HG02840 (cell line): Measurements from ENCODE around the gene LPCAT1.
"Not testable (repeated sequence)": the region's sequence is repeated elsewhere in the genome, so short reads cannot be mapped to it uniquely, and the experiment has no call there.

Experiments used
- ATAC-seq: cut with Tn5 transposase; IDR thresholded peaks from one replicate; pipeline ENCODE4 v1.9.1; 2021; ENCODE audit warnings: mild to moderate bottlenecking, moderate library complexity, moderate number of reproducible peaks; ENCODE audit not compliant: unreplicated experiment, low FRiP score

LPCAT1 gene

GRCh38 chr5:1541702-1542400 lies 18.1 kb upstream of the LPCAT1 start:
- no peak for ATAC-seq

DNA sequence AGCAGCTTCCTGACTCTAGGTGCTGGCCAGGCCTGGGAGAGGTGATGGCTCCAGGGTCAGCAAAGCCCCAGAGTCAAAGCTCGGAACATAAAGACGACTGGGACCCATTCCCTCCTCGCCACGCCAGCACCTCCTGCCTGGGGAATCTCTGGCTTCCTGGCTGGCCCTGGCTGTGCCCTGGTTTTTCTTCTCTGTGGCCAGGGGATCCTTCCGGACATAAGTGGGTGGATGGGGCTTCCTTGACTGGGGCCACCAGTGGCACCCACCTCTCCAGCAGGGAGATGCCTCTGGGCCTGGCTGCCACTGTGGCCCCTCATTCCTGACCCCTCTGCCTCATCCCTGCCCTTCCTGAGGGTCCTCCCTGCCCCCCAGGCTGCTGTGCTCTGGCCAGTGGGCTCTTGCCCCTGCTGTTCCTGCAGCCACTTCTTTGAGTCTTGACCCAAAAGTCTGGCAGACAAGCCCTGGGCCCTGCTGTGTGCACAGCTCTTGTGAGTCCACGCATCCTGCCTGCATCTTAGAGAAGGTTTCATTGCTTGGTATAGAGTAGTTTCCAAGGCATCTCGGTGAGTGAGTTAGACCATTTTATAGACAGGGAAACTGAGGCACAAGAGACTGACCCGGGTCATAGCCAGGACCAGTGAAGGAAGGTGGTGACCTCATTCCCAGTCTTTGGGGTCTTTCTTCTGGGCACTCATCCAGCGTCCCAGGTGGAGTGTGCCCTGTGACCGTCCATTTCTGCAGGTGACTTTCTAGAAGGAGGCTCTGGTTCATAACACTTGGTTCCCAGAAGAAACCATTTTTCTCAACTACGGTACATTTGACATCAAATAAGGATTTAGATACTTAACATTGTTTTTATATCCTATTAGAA lies 17.3 kb upstream of the LPCAT1 start:
- ATAC-seq, result no peak

- no peak for ATAC-seq
These were observed 16.4 kb upstream of the LPCAT1 start for GRCh38 chr5:1540166-1540565.

DNA sequence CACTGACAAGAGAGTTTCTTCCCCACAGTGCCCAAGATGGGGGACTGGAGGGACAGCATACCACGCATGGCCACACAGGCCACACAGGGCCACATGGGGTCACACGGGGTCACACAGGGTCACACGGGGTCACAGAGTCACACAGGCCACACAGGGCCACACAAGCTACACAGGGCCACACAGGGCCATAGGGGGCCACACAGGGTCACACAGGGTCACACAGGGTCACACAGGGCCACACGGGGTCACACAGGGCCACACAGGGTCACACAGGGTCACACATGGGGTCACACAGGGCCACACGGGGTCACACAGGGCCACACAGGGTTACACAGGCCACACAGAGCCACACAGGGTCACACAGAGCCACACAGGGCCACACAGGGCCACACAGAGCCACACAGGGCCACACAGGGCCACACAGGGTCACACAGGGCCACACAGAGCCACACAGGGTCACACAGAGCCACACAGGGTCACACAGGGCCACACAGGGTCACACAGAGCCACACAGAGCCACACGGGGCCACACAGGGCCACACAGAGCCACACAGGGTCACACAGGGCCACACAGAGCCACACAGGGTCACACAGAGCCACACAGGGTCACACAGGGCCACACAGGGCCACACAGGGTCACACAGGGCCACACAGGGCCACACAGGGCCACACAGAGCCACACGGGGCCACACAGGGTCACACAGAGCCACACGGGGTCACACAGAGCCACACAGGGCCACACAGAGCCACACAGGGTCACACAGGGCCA lies 15.8 kb upstream of the LPCAT1 start:
- not testable (repeated sequence) for ATAC-seq

GRCh38 chr5:1538741-1539392 lies 15.1 kb upstream of the LPCAT1 start:
- ATAC-seq, result no peak

DNA sequence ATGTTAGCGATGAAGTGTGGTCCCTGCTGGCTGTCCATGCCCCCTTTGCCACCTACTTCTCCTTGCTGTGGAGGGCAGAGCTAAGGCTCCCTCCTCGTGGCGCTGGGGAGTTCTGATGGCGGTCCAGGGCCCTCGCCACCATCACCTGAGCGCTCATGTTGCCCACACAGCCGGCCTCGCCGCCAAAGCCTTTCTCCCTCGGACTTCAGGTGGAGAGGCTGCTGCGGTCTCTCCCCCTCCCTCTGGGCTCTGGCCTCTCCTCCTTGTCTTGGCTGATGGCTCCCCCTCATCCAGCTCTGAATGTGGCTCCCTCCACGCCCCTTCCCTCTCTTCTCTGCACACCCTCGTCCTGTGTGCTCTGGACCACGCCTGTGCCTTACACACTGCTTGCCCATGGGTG lies 14.5 kb upstream of the LPCAT1 start:
- no peak for ATAC-seq

DNA sequence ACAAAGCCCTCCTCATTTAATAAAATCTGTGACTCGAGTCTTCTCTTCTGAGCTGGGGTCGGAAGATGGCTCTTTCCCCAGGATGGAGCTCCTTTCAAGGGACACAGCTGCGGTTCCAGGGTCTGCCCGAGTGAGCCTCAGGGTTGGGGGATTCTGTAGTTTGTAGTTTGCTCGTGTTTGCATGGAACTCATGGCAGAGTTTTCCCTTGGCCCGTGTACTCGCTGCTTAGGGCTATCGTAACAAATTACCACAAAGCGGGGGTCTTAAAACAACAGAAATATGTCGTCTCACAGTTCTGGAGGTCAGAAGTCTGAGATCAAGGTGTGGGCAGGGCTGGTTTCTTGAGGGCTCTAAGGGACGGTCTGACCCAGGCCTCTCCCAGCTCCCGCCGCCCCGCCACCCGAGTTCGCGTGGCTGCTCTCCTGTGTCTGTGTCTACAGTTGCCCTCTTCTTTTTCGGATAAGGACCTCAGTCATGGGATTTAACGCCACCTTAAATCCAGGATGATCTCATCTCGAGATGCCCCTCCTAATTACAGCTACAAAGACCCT lies 13.9 kb upstream of the LPCAT1 start:
- ATAC-seq, result no peak

GRCh38 chr5:1536871-1537602 lies 13.3 kb upstream of the LPCAT1 start:
- ATAC-seq, result no peak

DNA sequence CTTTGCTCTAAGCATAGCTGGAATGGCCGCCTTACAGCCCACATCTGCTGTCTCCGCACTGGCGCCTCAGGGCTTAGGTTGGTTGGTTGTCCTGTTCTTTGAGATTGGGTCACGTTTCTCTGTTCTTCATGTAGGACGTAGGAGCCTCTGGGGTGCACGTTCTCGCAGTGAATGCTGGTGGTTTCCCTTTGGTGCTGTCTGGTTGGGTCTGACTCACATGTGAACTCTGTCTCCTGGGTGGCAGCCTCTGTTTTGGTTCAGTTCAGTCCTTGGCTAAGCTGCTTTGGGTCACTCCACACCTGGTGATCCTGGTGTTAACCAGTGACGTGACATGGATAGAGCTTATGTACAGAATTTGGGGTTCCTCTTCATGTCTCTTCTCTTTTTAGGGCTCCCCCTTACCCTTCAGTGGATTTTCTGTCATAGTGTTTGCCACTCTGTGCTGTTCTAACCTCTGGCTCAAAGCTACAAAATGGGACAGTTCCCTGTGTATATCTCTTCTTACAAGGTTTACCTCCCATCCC lies 12.6 kb upstream of the LPCAT1 start:
- ATAC-seq, result peak; percentile 92

GRCh38 chr5:1535646-1536045 lies 11.9 kb upstream of the LPCAT1 start:
- ATAC-seq, result no peak

DNA sequence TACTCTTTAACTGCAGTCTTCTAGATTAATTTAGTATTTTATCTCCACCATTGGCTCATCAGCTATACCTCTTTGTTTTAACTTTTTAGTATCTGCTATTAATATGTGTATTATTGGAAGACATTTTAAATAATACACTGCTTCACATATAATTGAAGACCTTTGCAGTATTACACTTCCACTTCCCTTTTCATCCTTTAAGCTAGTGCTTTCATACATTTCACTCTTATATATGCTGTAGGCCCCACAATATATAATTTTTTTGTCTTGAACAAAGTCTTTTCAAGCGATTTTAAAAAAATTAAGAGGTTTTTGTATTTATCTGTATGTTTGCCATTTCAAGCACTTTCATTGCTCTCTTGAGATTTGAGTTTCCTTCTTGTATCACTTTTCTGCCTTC lies 8.6 kb upstream of the LPCAT1 start:
- ATAC-seq, result no peak

DNA sequence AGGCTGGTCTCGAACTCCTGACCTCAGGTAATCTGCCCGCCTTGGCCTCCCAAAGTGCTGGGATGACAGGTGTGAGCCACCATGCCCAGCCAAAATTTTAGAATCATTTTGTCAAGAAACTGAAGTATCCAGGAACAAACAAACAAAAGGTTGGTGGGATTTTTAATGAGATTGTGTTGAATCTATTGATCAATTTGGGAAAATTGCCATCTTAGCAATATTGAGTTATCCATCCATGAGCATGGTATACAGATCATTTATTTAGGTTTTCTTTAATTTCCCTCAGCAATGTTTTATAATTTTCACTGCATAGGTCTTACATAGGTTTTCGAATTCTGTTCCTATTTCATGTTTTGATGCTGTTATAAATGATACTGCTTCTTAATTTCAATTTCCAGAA lies 5.7 kb upstream of the LPCAT1 start:
- ATAC-seq, result no peak

DNA sequence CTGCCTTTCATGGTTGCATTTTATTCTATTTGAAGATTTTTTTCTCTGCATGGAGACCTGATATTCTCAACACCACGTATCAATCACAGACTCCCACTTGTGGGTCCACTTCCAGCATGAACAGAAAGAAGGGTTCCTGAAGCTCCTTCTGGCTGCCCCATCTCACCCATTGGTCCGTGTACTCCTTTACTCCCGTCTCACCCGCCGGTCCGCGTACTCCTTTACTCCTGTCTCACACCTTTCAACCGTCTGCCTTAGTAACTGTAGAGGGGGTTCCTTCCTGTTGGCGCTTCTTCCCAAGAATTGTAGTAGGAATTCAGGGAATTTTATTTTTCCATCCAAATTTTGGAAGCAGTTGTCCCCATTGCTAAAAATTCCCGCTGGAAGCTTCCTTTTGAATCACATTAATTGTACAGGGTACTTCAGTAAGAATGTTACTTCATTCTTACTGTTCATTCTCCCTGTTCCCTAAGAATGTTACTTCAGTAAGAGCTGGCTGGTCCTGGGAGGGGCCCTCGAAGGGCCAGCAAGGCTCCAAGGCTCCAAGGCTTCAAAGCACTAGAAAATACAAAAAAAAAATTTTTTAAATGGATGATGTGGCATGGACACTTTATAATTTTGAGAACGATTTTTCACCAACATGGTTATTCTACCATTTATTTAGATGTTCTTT lies 3.9 kb upstream of the LPCAT1 start:
- no peak for ATAC-seq

GRCh38 chr5:1526681-1527131 lies 2.9 kb upstream of the LPCAT1 start:
- no peak for ATAC-seq

DNA sequence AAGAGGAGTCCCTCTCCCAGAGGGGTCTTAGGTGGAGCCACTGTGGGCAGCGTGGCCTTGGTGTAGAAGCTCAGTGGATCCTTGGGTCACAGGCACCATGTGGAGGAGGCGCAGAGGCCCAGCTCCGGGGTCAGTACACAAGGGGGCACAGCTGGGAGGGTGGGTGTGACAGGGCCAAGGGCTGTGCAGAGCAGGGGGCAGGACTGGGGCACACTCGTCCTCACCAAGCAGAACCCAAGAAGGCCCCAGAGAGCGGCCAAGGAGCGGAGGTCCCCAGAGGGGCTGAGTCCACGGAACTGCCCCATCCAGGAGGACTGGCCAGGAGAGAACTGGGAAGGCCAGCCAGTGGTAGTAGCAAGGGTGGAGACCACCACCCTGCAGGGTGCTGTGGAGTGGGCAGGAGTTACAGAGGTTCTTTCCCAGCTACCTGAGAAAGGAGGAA lies 2.5 kb upstream of the LPCAT1 start:
- no peak for ATAC-seq

- no peak for ATAC-seq
These were observed 1.9 kb upstream of the LPCAT1 start for GRCh38 chr5:1525624-1526189.

DNA sequence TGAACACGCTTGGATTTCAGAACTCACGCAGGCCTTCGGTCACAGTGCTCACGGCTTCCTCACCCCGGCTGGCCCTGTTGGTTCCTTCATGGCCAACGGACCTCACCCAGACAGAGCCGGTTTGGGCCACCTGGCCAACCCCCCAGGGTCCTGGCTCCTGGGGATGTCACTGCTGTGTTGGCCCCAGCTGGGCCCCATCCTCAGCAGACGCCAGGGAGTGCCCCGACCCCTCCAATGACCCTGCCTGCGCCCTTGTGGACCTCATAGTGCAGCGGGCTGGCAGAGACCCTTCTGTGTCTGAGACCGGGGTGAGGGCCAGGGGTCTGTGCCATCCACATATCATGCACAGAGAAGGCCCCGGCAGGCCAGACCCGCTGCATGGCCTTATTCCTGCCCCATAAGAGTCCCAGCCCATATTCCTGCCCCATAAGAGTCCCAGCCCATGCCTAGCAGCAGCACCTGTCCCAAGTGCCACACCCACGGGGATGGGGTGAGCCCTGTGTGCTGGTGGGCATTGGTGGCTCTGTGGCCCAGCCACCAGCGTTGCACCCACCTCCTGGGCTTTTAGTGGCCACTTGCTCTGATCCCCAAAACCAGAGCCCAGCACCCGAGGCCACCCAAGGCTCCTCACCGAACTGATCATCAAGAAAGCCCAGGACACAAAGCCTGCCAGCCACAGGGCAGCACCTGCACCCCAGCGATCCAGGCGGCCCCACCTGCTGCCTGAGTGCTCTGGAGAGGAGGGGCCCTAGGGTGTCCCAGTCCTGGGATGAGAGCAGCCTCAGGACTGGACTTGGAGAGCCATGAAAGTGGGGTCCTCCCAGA lies 1.3 kb upstream of the LPCAT1 start:
- no peak for ATAC-seq

DNA sequence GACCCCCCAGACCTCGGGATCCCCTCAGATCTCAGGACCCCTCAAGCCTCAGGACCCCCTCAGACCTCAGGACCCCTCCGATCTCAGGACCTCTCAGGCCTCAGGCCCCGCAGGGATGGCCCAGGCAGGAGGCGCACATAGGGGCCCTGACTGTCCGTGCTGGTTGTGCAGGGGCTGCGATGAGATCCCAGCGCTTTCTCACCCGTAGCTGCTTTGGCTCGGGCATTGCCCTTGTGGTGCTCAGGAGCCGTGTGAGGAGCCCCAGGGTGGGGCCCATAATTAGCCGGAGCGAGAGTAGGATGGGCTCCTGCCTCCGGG lies 680 bp upstream of the LPCAT1 start:
- ATAC-seq, result no peak
